Suprapubic skin (tissue), 4 donors: ENCODE results near the gene ALG1.

Source experiments
- EP300 ChIP-seq: sonication (generic); formaldehyde crosslinking; IDR thresholded peaks from one replicate; pipeline ENCODE4 v1.6.1; 2017; ENCODE audit warnings: antibody characterized with exemption
- POLR2A ChIP-seq, 2 donors: fragments of 450-650 bp; IDR thresholded peaks; one replicate each; pipeline ENCODE4 v1.6.1; 2017; ENCODE audit warnings: antibody characterized with exemption in 2 of 2, mild to moderate bottlenecking in 2 of 2, moderate library complexity in 2 of 2
- POLR2AphosphoS5 ChIP-seq, 3 donors: sonication (generic); formaldehyde crosslinking; IDR thresholded peaks; one replicate each; pipeline ENCODE4 v1.6.1; 2017; ENCODE audit warnings: antibody characterized with exemption in 3 of 3
- TF ChIP-seq, protein P1 (sequence below), 2 donors: fragments of 200-600 bp in 1 of 2; fragments of 450-650 bp in 1 of 2; sonication (generic) in 1 of 2; IDR thresholded peaks; one replicate each; pipeline ENCODE4 v1.5.1; 2016 to 2019; ENCODE audit warnings: antibody characterized with exemption in 2 of 2, mild to moderate bottlenecking in 1 of 2, moderate library complexity in 1 of 2

DNA sequence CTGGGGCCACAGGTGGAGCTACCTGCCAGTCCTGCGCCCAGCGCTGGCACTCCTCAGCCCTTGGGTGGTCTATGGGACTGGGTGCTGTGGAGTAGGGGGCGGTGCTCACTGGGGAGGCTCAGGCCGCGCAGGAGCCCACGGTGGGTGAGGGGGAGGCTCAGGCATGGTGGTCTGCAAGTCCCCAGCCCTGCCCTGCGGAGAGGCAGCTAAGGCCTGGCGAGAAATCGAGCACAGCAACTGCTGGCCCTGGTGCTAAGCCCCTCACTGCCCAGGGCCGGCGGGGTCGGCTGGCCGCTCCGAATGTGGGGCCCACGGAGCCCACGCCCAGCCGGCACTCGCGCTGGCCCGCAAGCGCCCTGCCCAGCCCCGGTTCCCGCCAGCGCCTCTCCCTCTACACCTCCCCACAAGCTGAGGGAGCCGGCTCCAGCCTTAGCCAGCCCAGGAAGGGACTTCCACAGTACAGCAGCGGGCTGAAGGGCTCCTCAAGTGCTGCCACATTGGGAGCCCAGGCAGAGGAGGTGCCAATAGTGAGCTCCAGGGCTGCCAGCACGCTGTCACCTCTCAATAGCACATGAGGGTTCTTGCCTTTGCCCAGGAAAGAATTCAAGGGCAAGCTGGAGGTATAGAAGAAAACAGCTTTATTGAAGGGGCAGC lies 37.0 kb downstream of the ALG1 start:
- TF ChIP-seq, protein P1, sequence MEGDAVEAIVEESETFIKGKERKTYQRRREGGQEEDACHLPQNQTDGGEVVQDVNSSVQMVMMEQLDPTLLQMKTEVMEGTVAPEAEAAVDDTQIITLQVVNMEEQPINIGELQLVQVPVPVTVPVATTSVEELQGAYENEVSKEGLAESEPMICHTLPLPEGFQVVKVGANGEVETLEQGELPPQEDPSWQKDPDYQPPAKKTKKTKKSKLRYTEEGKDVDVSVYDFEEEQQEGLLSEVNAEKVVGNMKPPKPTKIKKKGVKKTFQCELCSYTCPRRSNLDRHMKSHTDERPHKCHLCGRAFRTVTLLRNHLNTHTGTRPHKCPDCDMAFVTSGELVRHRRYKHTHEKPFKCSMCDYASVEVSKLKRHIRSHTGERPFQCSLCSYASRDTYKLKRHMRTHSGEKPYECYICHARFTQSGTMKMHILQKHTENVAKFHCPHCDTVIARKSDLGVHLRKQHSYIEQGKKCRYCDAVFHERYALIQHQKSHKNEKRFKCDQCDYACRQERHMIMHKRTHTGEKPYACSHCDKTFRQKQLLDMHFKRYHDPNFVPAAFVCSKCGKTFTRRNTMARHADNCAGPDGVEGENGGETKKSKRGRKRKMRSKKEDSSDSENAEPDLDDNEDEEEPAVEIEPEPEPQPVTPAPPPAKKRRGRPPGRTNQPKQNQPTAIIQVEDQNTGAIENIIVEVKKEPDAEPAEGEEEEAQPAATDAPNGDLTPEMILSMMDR (IDR thresholded peaks at IDR 0.05), result no peak
- TF ChIP-seq POLR2A (IDR thresholded peaks at IDR 0.05), result no peak
- TF ChIP-seq EP300, result no peak
- TF ChIP-seq POLR2AphosphoS5 (IDR thresholded peaks at IDR 0.05), result no peak
